ENCODE results near the gene ECSCR. TPM values are rescaled to one million over a fixed set of nuclear protein-coding genes. Genes with fewer than 3 reads are reported as not detected.
"Not testable (repeated sequence)": the region's sequence is repeated elsewhere in the genome, so short reads cannot be mapped to it uniquely, and the experiment has no call there.

ECSCR gene
- total RNA-seq, 1 donor from 2014 or later: not detected

DNA sequence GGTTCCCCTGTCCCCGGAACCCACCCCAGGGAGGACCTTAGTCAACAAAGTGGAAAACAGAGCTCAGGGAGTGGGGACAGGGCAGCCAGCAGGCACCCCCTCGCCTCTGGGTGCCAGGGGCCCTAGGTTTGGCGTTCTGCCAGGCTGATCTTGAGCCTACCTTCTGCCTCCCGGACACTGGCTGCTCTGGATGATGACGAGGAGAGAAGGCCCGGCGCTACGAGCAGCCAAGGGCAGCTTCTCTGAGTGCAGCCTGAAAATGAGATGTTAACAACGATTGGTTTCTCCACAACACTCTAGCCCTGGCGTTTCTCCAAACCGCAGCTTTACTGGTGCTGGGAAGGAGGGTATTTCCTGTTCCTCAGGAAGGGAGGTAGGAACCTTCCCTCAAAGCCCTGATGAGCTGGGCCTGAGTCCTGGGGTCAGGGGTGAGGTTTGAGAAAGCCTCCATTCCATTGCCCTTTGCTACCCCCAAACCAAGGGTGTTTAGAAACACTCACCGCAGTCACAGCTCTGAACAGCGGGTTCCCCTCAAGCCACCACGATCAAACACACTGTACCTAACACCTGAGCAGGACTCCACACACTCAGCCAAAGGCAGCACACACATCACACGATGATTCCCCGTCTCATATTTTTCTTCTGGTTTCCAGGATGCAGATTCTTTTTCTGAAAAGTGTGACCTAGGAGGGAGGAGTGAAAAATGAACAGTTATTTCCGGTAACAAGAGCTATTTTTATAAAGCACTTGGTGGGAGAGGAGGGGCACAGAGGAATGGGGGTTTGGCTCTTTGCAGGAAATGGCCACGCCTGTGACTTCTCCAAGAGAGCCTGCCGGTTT lies 19.7 kb upstream of the ECSCR start, which contains the start of gene STING1:
TSS of gene STING1 (minus strand) at position 709 of the 840 bp plus-strand sequence. CDS start 1,054 bp downstream, outside the sequence.
- Mint-ChIP-seq H3K36me3 (ENCODE audit: low read depth) (no peaks in the 10 kb centered on the region), H3K27ac (peak within 1 kb of the TSS; percentile 35), H3K4me1 (peaks cover 15% of the 10 kb centered on the region), H3K9me3 (no peaks in the 10 kb centered on the region), H3K27me3 (peaks cover 4% of the 10 kb centered on the region), H3K4me3 (peak within 1 kb of the TSS; percentile 53)
- intact Hi-C loops (cut with micrococcal nuclease): no loop called here
- peak; percentile 21 for DNase-seq
- CTCF ChIA-PET: interaction anchor here (1.9 kb wide), 1 partner anchor 32 kb away, joined by 5 read pairs; no protein-coding TSS in a partner anchor
- peak; percentile 52 for ATAC-seq (ENCODE audit: low read depth)
- TF ChIP-seq, protein P1, sequence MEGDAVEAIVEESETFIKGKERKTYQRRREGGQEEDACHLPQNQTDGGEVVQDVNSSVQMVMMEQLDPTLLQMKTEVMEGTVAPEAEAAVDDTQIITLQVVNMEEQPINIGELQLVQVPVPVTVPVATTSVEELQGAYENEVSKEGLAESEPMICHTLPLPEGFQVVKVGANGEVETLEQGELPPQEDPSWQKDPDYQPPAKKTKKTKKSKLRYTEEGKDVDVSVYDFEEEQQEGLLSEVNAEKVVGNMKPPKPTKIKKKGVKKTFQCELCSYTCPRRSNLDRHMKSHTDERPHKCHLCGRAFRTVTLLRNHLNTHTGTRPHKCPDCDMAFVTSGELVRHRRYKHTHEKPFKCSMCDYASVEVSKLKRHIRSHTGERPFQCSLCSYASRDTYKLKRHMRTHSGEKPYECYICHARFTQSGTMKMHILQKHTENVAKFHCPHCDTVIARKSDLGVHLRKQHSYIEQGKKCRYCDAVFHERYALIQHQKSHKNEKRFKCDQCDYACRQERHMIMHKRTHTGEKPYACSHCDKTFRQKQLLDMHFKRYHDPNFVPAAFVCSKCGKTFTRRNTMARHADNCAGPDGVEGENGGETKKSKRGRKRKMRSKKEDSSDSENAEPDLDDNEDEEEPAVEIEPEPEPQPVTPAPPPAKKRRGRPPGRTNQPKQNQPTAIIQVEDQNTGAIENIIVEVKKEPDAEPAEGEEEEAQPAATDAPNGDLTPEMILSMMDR (IDR thresholded peaks at IDR 0.05): no peak
- POLR2A ChIA-PET: interaction anchor here (0.5 to 1.2 kb wide), 3 partner anchors 70 to 154 kb away, joined by 3 to 4 read pairs (median 3); no protein-coding TSS in a partner anchor

DNA sequence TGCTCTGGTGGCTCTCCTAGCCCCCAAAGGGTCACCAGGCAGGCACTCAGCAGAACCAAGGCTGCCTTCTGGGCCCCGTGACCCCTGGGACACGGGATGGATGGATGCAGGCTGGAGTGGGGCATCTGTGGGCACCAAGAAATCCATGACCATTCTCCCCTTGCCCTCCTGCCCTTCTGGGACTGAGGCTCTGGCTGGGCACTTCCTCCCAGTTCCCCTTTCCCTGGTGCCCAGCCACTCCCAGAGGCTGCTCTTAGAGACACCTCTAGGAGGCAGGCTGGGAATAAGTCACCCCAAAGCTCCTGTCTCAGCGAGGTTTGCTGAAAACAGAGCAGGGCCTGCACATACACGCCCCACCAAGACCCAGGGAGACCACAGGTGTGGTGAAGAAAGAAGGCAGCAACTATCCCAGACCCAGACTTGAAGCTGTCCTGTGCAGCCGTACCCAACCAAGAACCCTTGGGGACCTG lies 19.1 kb upstream of the ECSCR start:
- Mint-ChIP-seq H3K27me3 (peaks cover 4% of the 10 kb centered on the region), H3K4me3 (no peak overlapping the region), H3K36me3 (ENCODE audit: low read depth) (no peaks in the 10 kb centered on the region), H3K27ac (peak overlapping the region; percentile 35), H3K4me1 (peaks cover 15% of the 10 kb centered on the region), H3K9me3 (no peaks in the 10 kb centered on the region)
- POLR2A ChIA-PET: no interaction called here
- CTCF ChIA-PET: interaction anchor here (1.9 kb wide), 1 partner anchor 32 kb away, joined by 5 read pairs; no protein-coding TSS in a partner anchor
- TF ChIP-seq, protein P1 (IDR thresholded peaks at IDR 0.05): no peak
- ATAC-seq (ENCODE audit: low read depth) (peak; percentile 31), DNase-seq (no peak)
- intact Hi-C loops (cut with micrococcal nuclease): no loop called here

DNA sequence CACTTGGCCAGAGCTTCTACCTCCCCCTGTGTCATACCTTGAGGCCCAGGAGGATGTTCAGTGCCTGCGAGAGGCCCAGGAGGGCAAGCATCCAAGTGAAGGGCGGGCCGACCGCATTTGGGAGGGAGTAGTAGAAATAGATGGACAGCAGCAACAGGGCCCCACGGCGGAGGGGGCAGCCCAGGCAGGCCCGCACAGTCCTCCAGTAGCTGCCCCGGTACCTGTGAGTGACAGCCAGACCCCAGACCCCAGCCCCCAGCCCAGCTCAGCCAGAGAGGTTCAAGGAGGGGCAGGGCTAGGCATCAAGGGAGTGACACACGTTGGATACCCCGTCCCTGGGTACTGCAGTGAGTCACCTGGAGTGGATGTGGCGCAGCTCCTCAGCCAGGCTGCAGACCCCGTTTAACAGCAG lies 18.6 kb upstream of the ECSCR start:
- peaks cover 4% of the 10 kb centered on the region for H3K27me3 Mint-ChIP-seq
- peaks cover 15% of the 10 kb centered on the region for H3K4me1 Mint-ChIP-seq
- H3K27ac Mint-ChIP-seq: no peak overlapping the region
- TF ChIP-seq, protein P1 (IDR thresholded peaks at IDR 0.05): no peak
- ChIA-PET POLR2A (no interaction called here), CTCF (interaction anchor here (1.9 kb wide), 1 partner anchor 33 kb away, joined by 5 read pairs; no protein-coding TSS in a partner anchor)
- no peak overlapping the region for H3K4me3 Mint-ChIP-seq
- no peaks in the 10 kb centered on the region for H3K9me3 Mint-ChIP-seq
- DNase-seq (no peak), ATAC-seq (ENCODE audit: low read depth) (no peak)
- intact Hi-C loops (cut with micrococcal nuclease): no loop called here
- H3K36me3 Mint-ChIP-seq (ENCODE audit: low read depth): no peaks in the 10 kb centered on the region

DNA sequence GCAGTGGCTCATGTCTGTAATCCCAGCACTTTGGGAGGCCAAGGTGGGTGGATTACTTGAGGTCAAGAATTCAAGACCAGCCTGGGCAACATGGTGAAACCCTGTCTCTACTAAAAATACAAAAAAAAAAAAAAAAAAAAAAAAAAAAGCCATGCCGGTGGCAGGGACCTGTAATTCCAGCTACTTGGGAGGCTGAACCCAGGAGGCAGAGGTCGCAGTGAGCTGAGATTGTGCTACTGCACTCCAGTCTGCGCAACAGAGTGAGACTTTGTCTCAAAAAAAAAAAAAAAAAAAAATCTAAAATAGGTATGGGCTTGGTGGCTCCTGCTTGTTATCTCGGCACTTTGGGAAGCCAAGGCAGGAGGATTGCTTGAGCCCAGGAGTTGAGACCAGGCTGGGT lies 17.2 kb upstream of the ECSCR start:
- H3K9me3 Mint-ChIP-seq; CTCF ChIA-PET; H3K36me3 Mint-ChIP-seq (ENCODE audit: low read depth); ATAC-seq (ENCODE audit: low read depth); H3K27ac Mint-ChIP-seq; H3K4me3 Mint-ChIP-seq; DNase-seq; POLR2A ChIA-PET; intact Hi-C loops (cut with micrococcal nuclease): not testable (repeated sequence)
- H3K4me1 Mint-ChIP-seq: peaks cover 20% of the 10 kb centered on the region
- peaks cover 13% of the 10 kb centered on the region for H3K27me3 Mint-ChIP-seq

DNA sequence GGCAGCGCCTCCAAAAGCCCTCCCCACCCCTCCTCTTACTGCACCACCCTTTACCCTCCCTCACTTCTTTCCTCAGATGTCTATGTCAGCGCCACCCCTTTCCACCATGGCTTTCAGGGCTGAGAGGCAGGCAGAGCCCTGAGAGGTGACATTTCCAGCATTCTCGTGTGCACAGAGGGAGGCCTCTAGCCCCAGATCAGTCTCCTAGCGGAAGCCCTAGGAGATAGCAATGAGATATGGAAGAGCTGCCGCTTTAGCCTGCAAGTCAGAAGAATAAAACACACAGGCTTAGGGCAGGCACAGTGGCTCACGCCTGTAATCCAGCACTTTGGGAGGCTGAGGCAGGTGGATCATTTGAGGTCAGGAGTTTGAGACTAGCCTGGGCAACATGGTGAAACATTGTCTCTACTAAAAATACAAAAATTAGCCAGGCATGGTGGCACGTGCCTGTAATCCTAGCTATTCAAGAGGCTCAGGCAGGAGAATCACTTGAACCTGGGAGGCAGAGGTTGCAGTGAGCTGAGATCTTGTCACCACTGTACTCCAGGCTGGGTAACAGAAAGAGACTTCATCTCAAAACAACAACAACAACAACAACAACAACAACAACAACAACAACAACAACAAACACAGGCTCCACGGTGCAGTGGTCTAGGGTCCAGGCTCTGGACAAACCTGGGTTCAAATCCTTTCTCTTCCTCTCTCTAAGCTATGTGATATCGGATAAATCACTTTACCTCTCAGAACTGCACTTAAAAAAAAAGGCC lies 16.3 kb upstream of the ECSCR start:
- not testable (repeated sequence) for ATAC-seq (ENCODE audit: low read depth); DNase-seq; H3K27ac Mint-ChIP-seq

More for the DNA sequence above, 16.3 kb upstream of the ECSCR start:
- intact Hi-C loops (cut with micrococcal nuclease); H3K9me3 Mint-ChIP-seq; POLR2A ChIA-PET; H3K36me3 Mint-ChIP-seq (ENCODE audit: low read depth); H3K4me3 Mint-ChIP-seq; CTCF ChIA-PET: not testable (repeated sequence)
- Mint-ChIP-seq H3K4me1 (peaks cover 20% of the 10 kb centered on the region), H3K27me3 (peaks cover 13% of the 10 kb centered on the region)
